ENCODE measurements around the gene BFSP2.
"Not testable (repeated sequence)": the region's sequence is repeated elsewhere in the genome, so short reads cannot be mapped to it uniquely, and the experiment has no call there.

Gene BFSP2

DNA sequence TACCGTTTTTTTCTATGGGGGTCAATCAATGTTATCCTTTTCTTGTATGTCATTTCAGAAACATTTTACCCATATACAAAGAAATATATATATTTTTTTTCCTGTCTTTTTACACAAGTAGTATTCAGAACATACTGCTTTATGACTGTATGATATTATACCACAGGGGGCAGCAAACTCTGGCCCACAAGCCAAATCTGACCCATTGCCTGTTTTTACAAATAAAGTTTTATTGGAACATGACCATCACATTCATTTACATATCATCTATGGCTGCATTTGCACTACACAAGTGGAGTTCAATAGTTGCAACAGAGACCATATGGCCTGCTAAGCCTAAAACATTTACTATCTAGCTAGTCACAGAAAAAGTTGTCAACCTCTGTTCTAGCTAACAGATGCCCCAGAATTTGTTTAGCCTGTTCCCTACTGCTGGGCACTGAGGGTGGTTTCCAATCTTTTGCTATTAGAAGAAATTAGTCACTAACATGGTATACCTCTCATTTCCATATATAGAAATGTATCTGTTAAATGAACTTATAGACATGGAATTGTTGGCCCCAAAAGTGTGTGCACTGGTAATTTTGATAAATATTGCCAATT is 57.7 kb downstream of the BFSP2 start:
- no peak for DNase-seq (ENCODE audit: low read depth)

DNA sequence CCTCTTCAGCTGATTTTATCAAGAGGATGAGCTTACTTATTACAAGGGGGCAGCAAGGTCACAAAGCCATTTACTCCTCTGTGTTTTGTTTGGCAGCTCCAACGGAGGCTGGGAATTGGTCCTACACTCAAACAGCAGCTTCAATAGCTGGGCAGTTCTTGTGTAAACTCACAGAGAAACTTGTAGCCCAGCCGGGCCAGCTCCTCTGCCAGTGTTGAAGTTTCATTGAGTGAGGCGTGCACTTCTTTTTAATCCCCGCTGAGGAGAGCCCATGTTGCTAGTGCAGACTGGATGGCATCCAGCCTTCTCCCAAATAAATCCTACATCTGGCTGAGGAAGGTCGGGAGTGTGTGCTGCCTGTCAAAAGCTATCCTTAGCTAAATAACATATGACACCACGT is 59.5 kb downstream of the BFSP2 start:
- no peak for DNase-seq (ENCODE audit: low read depth)

DNA sequence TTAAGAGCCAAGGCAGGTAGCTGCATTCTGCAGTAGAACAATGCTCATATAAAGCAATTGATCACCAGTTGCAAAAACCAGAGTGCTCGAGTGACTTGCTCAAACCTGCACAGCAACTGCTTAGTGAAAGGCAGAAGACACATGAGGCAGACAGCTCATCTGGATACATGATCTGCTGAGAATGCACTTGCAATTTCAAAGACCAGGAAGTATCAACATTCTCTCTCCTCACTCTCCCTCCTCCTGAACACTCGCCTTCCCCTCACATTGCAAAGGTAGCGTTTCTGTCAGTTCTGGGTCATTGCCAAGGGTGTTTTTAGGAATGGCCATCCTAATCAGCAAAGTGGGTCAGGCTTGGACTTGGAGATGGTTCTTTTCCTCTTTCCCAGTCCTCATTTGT is 61.0 kb downstream of the BFSP2 start:
- no peak for DNase-seq (ENCODE audit: low read depth)

DNA sequence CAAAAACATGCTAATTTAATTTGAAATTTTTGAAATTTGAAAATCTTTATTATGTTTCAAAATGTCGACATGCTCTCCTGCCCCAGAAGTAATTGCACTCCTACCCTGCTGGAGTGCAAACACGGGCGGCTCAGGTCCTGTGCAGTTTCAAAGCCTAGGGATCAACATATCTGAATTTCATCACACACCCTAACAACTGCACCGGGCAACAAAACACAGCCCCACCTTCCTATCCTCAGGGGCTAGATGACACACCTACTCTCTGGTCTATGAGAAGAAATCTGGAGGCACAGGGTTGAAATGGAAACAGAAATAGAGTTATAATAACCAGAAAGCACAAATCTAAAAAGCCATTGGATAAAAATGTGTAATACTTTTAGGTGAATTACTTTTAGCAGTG is 61.4 kb downstream of the BFSP2 start:
- no peak for DNase-seq (ENCODE audit: low read depth)

DNA sequence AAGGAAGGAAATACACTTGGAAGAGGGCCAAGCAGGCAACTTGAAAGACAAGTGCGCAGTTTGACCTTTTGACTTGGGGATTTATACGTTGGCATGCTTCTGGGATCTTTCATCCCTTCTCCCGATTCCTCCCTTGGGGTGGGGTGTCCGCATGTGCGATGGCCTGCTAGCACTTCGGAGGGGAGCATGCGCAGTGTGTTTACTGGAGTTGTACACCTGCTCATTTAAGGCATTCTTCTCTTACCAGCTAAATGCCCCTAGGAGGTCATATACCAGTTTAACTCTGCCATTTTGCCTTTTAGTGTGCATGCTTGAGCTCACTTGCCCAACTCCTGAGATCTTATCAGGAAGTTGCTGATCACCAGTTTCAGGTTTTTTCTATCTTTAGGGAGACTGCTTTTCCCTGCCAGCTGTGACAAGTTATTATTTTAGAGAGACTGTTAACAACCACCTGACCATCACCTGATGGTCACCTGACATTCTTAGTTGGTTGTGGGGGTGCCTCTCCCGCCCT is 63.5 kb downstream of the BFSP2 start:
- DNase-seq (ENCODE audit: low read depth) = no peak

DNA sequence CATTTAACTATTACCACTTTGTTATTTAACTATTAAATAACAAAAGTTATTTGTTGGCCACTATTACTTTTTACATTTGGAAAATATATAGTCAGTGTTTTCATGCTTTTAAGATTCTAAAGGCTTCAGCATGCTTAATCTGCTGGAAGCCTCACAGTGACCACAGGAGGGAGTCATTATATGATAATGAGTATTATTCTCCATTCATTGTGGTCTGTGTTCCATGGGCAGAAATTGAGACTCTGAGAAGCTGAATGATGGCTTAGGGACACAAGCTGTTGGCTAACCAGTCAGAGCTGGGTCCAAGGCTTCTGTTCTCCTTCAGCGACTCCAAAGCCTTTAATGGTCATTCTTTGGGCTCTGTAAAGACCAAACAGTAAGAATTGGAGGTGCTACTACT is 64.7 kb downstream of the BFSP2 start:
- DNase-seq (ENCODE audit: low read depth) = no peak

DNA sequence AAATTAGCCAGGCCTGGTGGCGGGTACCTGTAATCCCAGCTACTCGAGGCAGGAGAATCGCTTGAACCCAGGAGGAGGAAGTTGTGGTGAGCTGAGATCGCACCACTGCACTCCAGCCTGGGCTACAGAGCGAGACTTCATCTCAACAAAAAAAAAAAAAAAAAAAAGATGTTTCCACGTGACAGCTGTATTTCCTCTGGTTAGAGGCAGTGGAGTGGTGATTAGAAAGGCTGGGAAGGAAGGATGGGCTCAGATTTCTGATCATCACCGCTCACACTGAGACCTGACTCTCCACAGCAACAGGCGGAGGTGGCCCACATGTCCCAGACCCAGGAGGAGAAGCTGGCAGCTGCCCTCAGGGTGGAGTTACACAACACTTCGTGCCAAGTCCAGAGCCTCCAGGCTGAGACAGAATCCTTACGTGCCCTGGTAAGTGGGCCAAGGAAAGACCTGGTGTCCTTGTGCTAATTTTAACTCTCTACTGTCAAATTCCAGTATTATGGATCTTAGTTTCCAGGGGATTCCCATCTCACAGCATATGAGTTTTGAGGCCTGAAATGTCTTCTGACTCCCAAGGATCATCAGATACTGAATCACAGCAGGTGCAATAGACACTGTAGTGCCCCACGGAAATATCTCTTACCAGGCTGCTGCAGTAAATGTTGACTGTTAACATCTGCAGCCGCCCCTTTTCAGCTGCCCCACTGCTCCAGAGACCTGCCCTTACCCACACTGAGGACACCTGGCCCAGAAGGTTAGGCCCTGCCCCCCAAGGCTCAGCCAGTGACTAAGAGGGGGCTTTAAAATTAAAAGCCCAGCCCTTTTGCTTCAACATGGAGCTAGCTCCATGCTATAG is 66.9 kb downstream of the BFSP2 start:
- no peak for DNase-seq (ENCODE audit: low read depth)

DNA sequence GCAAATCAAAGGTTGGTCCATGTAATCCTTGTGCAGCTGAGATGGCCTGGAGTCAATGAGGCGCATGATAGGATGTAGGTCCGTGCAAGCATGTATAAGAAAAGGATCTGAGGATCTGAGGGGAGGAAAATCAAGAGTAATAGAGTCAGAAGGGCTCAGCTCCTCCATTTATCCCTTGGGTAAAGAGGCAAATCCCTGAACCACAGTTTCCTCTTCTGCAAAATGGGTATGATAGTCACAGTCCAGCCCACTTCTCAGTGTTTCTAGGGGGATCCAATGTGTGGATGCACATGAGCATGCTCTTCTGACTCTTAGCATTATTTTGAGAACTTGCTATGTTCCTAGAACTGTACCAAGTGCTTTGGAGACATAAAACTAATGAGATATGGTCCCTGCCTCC is 67.9 kb downstream of the BFSP2 start:
- no peak for DNase-seq (ENCODE audit: low read depth)

DNA sequence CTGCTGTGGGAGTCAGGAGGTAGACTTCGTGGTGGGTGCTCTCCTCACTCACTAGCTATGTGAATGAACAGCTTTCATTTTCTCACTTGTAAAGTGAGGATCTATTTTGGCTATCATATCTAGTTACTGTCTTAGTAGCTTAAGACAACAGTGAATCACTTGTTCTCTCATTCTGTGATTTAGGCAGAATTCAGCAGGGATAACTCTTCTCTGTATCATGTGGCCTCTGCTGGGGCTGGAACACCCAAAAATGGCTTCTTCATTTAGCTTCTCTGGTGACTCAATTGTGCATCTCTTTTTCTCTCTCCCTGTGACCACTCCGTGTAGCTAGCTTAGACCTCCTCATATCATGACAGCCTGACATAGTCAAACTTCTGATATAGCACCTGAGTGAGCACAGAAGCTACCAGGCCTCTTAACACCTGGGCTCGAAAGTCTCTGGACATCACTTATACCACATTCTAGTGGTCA is 68.4 kb downstream of the BFSP2 start:
- DNase-seq (ENCODE audit: low read depth) = no peak

DNA sequence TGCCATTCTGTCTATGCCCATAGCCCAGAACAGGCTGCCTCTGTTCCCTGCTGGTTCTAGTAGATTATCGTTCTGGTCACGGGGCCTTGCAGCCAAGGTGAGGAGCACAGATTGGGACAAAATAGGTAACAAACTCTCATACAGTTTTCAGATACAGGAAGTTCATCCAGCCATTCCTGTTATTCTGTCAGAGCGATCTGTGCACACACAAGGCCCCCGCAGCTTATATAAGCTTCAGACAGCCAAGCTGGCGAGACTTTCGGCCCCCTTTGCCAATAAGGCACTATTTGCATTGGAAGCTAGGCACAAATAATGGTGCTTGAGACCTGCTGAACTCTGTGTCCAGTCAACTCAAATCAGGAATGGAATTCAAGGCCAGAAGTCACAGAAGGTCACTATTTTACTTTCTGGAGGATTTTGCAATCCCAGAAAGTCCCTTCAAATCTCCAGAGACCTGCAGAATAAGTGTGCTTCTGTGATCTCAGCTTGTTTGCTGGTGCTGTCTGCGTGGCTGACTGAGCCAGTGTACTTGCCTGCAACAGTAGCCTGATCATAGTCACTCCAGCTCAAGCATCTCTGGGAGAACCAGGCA is 69.4 kb downstream of the BFSP2 start:
- DNase-seq (ENCODE audit: low read depth) = no peak

DNA sequence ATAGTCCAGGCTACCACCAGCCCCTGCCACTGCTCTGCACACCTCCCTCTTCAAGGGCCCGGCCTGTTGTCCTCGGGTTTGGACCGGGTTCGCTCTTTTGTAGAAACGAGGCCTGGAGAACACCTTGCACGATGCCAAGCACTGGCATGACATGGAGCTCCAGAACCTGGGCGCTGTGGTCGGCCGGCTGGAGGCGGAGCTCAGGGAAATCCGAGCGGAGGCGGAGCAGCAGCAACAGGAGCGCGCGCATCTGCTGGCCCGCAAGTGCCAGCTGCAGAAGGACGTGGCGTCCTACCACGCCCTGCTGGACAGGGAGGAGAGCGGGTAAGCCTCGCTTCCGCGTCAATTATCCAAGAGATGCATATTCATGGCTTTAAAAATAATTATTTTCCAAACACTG is 72.4 kb downstream of the BFSP2 start:
- DNase-seq (ENCODE audit: low read depth) = no peak

DNA sequence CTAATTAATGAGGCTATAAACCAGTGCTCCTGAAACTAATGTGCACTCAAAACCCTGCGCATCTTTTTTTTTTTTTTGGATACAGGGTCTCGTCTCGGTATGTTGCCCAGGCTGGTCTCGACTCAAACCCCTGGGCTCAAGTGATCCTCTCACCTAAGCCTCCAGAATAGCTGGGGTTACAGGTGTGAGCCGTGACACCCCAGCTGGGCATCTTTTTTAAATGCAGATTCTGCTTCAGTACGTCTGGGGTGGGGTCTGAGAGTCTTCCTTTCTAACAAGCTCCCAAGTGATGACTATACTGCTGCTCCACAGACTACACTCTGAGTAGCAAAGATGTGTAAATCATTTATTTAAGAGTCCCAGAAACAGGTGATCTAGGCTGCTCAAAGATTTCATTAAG is 73.0 kb downstream of the BFSP2 start:
- no peak for DNase-seq (ENCODE audit: low read depth)

DNA sequence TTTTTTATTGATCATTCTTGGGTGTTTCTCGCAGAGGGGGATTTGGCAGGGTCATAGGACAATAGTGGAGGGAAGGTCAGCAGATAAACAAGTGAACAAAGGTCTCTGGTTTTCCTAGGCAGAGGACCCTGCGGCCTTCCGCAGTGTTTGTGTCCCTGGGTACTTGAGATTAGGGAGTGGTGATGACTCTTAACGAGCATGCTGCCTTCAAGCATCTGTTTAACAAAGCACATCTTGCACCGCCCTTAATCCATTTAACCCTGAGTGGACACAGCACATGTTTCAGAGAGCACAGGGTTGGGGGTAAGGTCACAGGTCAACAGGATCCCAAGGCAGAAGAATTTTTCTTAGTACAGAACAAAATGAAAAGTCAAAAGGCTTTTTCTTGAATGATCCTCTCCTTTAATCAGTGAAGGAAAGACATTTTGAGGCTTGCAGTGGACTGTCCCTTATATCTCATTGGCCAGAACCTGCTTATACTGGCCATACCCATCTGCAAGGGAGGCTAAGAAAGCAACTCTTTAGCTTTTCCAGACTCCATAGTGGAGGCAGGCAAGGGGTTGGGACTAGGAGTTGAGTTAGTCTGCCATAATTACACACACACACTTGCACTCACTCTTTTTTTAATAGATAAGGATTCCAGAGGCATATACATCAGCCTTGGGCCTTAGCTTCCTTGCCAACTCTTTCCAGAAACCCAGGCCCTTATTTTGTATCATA is 73.8 kb downstream of the BFSP2 start:
- DNase-seq (ENCODE audit: low read depth) = not testable (repeated sequence)

DNA sequence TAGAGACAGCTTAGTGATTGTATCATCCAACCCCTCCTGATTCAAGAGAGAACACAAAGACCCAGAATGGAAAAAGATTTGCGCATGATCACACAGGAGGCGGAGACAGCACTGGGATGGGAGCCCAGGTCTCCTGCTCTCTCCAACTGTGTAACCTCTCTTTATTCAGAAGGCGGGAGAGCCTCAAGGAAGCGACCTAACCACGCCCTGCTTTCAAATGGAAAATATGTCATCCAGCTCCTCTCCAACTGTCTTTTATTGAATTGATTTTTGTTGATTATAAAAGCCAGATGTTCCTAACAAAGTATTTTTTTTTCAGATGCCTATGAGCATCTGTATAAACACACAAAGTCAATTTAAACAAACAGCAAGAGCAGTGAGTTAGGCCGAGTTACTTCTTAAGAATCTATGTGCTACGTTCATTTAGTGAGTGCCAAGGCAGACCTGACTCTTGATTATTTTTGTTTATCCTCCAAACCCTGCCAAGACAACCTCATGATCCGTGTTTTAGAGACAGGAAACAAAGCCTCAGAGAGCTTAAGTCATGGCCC is 74.5 kb downstream of the BFSP2 start:
- no peak for DNase-seq (ENCODE audit: low read depth)

DNA sequence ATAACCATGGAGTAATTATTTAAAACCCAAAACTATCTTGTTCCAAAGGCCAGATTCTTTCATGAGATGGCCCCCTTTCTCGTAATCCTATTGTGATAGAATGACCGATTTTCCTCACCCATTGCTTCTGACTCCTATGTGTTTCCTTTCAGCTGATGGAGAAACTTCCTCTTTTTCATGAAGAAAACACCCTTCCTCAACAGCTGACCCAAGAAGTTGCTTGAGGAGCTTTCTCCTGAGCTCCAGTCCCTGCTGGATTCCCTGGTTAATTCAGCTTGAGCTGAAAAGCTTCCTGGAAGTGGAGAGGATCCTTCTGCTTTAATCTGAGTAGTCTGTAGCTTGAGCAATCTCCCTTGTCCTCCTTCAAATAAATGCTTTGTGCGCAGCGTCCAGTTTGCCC is 75.0 kb downstream of the BFSP2 start:
- no peak for DNase-seq (ENCODE audit: low read depth)

DNA sequence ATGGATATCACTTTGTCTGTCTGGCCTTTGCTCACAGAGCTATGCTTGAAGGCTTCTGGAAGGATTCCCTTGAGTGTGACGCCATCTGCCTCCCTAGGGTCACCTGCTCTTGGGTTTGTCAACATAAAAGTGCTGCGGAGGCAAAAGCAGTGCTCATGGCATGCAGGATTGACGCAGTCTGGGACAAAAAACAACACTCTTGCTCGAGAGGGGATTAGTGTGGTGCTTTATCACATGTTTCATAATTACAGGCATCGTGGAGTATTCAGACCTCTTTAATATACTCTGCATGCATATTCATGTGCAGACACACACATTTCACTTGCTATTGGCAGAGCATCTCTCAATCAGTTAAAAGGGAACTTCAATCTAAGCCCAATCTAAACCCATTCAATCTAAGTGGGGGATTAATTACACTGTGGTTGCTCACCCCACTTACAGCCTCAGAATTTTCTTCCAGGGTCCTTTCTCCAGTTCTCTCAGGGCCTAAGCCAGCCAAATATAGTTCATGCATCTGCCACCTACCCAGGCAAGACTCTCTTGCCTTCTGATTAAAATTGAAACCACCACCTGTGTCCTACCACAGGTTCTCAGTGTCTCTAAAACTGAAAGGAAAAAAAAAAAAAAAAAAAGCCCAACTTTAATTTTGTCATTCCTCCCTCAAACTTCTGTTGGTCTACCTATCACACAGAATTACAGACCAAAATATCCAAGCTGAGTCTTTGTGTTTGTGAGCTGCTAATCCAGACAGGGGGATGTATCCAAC is 75.6 kb downstream of the BFSP2 start:
- no peak for DNase-seq (ENCODE audit: low read depth)

DNA sequence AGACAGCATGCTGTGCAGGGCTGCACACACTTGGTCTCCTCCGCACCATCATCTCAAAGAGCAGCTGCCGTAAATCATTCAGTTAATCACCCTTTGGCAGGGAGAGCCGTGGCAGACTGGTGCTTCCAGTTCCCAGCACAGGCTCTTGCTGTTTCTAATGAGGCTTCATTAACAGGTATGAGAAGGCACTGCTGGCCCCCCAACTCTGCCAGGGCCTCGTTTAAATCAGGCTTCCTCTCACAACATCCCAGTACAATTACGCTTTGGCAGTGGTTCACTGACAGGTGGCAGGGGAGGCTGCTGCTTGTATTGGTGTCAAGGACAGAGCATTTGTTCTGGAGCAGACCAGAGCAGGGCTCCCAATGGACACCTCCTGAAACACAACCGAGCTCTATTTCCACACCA is 77.1 kb downstream of the BFSP2 start:
- no peak for DNase-seq (ENCODE audit: low read depth)

DNA sequence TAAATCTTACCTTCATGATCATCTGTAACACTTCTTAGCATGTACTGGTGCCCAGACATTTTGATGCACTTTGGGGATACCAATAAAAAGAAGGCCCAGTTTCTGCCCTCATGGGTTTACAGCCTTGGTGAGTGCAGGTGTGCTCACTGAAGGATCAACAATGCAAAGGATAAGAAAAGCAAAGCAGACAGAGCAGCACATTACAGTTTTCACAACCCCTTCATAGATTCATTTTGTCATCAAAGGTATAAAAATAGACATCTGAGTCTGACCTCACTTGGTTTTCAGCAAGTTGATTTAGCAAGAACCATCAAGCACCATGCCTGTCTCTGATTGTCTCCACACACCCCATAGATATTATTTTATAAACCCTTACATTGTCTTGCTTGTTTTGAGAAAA is 77.6 kb downstream of the BFSP2 start:
- no peak for DNase-seq (ENCODE audit: low read depth)

DNA sequence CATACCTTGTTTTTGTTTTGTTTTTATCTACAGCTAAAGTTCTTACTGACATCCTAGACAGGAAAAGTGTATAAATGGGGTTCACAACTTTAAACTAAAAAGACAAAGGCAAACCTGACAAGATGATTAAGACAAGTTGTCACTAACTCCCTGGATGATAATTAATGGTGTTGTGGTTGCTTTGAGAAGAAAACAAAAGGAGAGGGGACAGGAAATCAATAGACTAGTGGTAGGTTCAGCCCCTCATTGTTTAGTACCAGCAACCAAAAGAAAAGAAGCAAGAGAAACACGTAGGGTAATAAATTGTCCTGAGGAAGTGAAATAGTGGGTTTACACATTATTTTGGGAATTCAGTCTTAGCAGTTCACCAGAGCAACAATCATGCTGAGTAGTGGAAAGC is 78.8 kb downstream of the BFSP2 start:
- DNase-seq (ENCODE audit: low read depth) = no peak

DNA sequence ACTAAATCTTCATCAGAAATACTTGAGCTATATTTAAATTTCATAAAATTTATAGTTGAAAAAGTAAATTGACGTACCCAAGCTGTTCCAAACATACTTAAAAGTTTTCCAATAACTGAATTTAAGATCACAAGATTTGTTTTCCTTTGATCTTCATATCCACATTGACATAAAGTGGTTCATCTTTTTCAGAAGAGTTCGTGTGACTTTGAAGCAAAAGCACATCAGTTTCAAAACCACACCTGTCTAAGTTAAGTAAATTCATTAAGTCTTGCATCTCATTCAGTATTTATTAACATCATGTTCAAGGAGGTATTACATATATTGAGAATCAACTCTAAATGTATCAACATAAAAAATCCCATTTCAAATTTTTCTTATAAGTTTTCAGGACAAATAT is 79.5 kb downstream of the BFSP2 start:
- DNase-seq (ENCODE audit: low read depth) = no peak

DNA sequence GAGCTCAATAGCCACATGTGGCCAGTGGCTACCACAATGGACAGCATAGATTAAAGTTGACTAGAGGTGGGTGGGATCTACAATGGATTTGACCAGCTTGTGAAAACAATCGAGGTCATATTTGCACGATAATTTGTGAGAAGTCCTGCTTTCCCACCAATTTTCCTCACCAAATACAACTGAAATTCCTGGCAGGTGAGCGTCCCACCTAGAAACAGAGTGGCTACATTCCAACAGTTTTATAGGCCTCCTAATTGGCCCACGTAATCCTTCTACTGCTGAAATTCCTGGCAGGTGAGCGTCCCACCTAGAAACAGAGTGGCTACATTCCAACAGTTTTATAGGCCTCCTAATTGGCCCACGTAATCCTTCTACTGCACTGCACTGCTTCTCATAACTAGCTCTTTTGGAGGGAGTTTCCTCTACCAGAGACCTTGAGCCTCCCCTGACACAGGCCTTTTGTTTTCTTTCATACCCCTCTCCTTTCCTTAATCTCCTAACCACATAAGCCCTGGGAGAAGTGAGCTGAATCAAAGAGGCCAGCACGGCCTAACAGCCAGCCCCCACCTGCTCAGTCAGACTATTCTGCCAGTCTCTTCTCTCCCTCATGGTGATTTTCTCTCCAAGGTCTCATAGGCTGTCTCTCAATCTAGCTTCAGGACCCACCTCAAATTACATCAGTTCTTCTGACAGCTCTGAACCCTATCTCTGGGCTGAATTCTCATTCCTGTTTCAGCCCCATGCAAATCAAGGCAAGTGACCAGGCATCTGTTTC is 80.2 kb downstream of the BFSP2 start:
- no peak for DNase-seq (ENCODE audit: low read depth)
